WTC11 (cell line): ENCODE measurements around the gene CHKA. TPM values are rescaled to one million over a fixed set of nuclear protein-coding genes. Genes with fewer than 3 reads are reported as not detected.

Experiments used
- ATAC-seq: fragments of 200-7000 bp; cut with Tn5 transposase; 2 replicates; pipeline ENCODE4 v1.10.0; 2021; ENCODE audit warnings: mild to moderate bottlenecking, moderate library complexity
- CTCF ChIA-PET: fragments of 300-600 bp; sonication (Branson Sonifier 250); formaldehyde crosslinking; loops from one replicate; lab custom pipeline; 2021; ENCODE audit warnings: antibody characterized with exemption; lab: Charles Lee
- POLR2A ChIA-PET: fragments of 350-600 bp; sonication (Branson Sonifier 250); formaldehyde crosslinking; loops from one replicate; lab custom pipeline; 2021; ENCODE audit warnings: antibody characterized with exemption; lab: Charles Lee
- DNase-seq: peaks from one replicate; pipeline ENCODE4 v3.0.0; 2021; ENCODE audit warnings: low spot score
- H3K27ac Mint-ChIP-seq: 2 replicates; pipeline ENCODE4 v1.8.0; 2021; ENCODE audit warnings: mixed read lengths
- H3K27me3 Mint-ChIP-seq: 2 replicates; pipeline ENCODE4 v1.8.0; 2021; ENCODE audit warnings: low read depth, mild to moderate bottlenecking, moderate library complexity, mixed read lengths
- H3K36me3 Mint-ChIP-seq: 2 replicates; pipeline ENCODE4 v1.8.0; 2021; ENCODE audit warnings: mixed read lengths
- H3K4me1 Mint-ChIP-seq: 2 replicates; pipeline ENCODE4 v1.8.0; 2022; ENCODE audit warnings: mixed read lengths
- H3K4me3 Mint-ChIP-seq: 2 replicates; pipeline ENCODE4 v1.8.0; 2021; ENCODE audit warnings: mild to moderate bottlenecking, moderate library complexity, mixed read lengths
- H3K9me3 Mint-ChIP-seq: 2 replicates; pipeline ENCODE4 v1.8.0; 2021; ENCODE audit warnings: mixed read lengths
- ARID4B ChIP-seq: sonication (generic); formaldehyde crosslinking; IDR thresholded peaks from 2 replicates; pipeline ENCODE4 v1.8.0; 2023; ENCODE audit warnings: missing genetic modification reagents, mild to moderate bottlenecking, borderline replicate concordance
- ATF6 ChIP-seq: sonication (generic); formaldehyde crosslinking; IDR thresholded peaks from 2 replicates; pipeline ENCODE4 v1.8.1; 2023; ENCODE audit warnings: mild to moderate bottlenecking, missing genetic modification reagents
- FOXK1 ChIP-seq: sonication (generic); formaldehyde crosslinking; IDR thresholded peaks from 2 replicates; pipeline ENCODE4 v1.8.0; 2022; ENCODE audit warnings: mild to moderate bottlenecking, moderate library complexity, missing genetic modification reagents
- FOXP1 ChIP-seq: sonication (generic); formaldehyde crosslinking; IDR thresholded peaks from 2 replicates; pipeline ENCODE4 v1.8.0; 2022; ENCODE audit warnings: missing genetic modification reagents, mild to moderate bottlenecking, moderate library complexity, borderline replicate concordance
- FOXP4 ChIP-seq: sonication (generic); formaldehyde crosslinking; IDR thresholded peaks from 2 replicates; pipeline ENCODE4 v1.8.0; 2022; ENCODE audit warnings: mild to moderate bottlenecking, missing genetic modification reagents
- HMGXB4 ChIP-seq: sonication (generic); formaldehyde crosslinking; IDR thresholded peaks from 2 replicates; pipeline ENCODE4 v1.8.1; 2023; ENCODE audit warnings: mild to moderate bottlenecking, moderate library complexity, missing genetic modification reagents
- IRF1 ChIP-seq: sonication (generic); formaldehyde crosslinking; IDR thresholded peaks from 2 replicates; pipeline ENCODE4 v1.8.0; 2023; ENCODE audit warnings: missing genetic modification reagents
- JUN ChIP-seq: sonication (generic); formaldehyde crosslinking; IDR thresholded peaks from 2 replicates; pipeline ENCODE4 v1.8.0; 2023; ENCODE audit warnings: mild to moderate bottlenecking, missing genetic modification reagents
- KAT7 ChIP-seq: sonication (generic); formaldehyde crosslinking; IDR thresholded peaks from 2 replicates; pipeline ENCODE4 v1.8.1; 2023; ENCODE audit warnings: missing genetic modification reagents, mild to moderate bottlenecking, borderline replicate concordance
- NFYB ChIP-seq: sonication (generic); formaldehyde crosslinking; conservative IDR thresholded peaks from 2 replicates; pipeline ENCODE4 v1.8.0; 2022; ENCODE audit warnings: low read depth, missing genetic modification reagents
- NR2C2 ChIP-seq: sonication (generic); formaldehyde crosslinking; IDR thresholded peaks from 2 replicates; pipeline ENCODE4 v1.8.0; 2022; ENCODE audit warnings: mild to moderate bottlenecking, missing genetic modification reagents
- NR3C1 ChIP-seq: sonication (generic); formaldehyde crosslinking; conservative IDR thresholded peaks from 2 replicates; pipeline ENCODE4 v1.8.1; 2023; ENCODE audit warnings: low read depth, mild to moderate bottlenecking, missing genetic modification reagents
- PRDM15 ChIP-seq: sonication (generic); formaldehyde crosslinking; IDR thresholded peaks from 2 replicates; pipeline ENCODE4 v1.8.0; 2022; ENCODE audit warnings: missing genetic modification reagents
- SMAD3 ChIP-seq: sonication (generic); formaldehyde crosslinking; IDR thresholded peaks from 2 replicates; pipeline ENCODE4 v1.8.0; 2022; ENCODE audit warnings: missing genetic modification reagents, mild to moderate bottlenecking, borderline replicate concordance
- SOX15 ChIP-seq: fragments of 250-450 bp; sonication (Bioruptor Pico); IDR thresholded peaks from 2 replicates; pipeline ENCODE4 v1.9.0; 2021; ENCODE audit warnings: mild to moderate bottlenecking
- SP1 ChIP-seq: sonication (generic); formaldehyde crosslinking; conservative IDR thresholded peaks from 2 replicates; pipeline ENCODE4 v1.8.1; 2022; ENCODE audit warnings: missing genetic modification reagents
- ZNF512 ChIP-seq: sonication (generic); formaldehyde crosslinking; IDR thresholded peaks from 2 replicates; pipeline ENCODE4 v1.8.1; 2022; ENCODE audit warnings: missing genetic modification reagents, borderline replicate concordance
- total RNA-seq: library from RNA; stranded (reverse); gene quantifications from 3 replicates; pipeline ENCODE4 v1.2.3, GENCODE V29; 2021

The CHKA gene
- total RNA-seq, 1 experiment from 2014 or later, result 76.1 TPM

- Mint-ChIP-seq H3K4me1 (0 out of 2 replicates have a peak, but pooled peaks cover 3% of the 10 kb centered on the region), H3K36me3 (no peaks in the 10 kb centered on the region), H3K27me3 (no peaks in the 10 kb centered on the region; the same call in 1 of the 2 replicates), H3K4me3 (no peak overlapping the region), H3K27ac (no peak overlapping the region), H3K9me3 (no peaks in the 10 kb centered on the region)
- ATAC-seq (no peak), DNase-seq (no peak)
- ChIA-PET CTCF (interaction anchor here (1.2 kb wide), 1 partner anchor 60 kb away, joined by 3 read pairs; no protein-coding TSS in a partner anchor), POLR2A (no interaction called here)
- TF ChIP-seq HMGXB4 (CRISPR knock-in tag) (no peak), JUN (CRISPR knock-in tag) (no peak), FOXP1 (CRISPR knock-in tag) (no peak), KAT7 (CRISPR knock-in tag) (no peak), ZNF512 (CRISPR knock-in tag) (no peak), FOXP4 (no peak), NFYB (CRISPR knock-in tag) (no peak), SP1 (CRISPR knock-in tag) (no peak), NR3C1 (CRISPR knock-in tag) (no peak), ATF6 (CRISPR knock-in tag) (no peak), FOXK1 (no peak), SOX15 (CRISPR knock-in tag) (no peak)
Observed at GRCh38 chr11:68149417-68149816, 28.2 kb upstream of the CHKA start.

- Mint-ChIP-seq H3K27me3 (no peaks in the 10 kb centered on the region; the same call in 1 of the 2 replicates), H3K27ac (no peak overlapping the region), H3K4me3 (no peak overlapping the region), H3K9me3 (no peaks in the 10 kb centered on the region), H3K4me1 (0 out of 2 replicates have a peak, but pooled peaks cover 3% of the 10 kb centered on the region), H3K36me3 (no peaks in the 10 kb centered on the region)
- no peak for DNase-seq
- ATAC-seq, result no peak
- ChIA-PET CTCF (interaction anchor here (1.2 kb wide), 1 partner anchor 60 kb away, joined by 3 read pairs; no protein-coding TSS in a partner anchor), POLR2A (no interaction called here)
- TF ChIP-seq PRDM15 (CRISPR knock-in tag), result no peak
- TF ChIP-seq SMAD3 (CRISPR knock-in tag), result no peak
- TF ChIP-seq ARID4B (CRISPR knock-in tag), result no peak
- TF ChIP-seq IRF1 (CRISPR knock-in tag), result no peak
- no peak for TF ChIP-seq SOX15 (CRISPR knock-in tag)
- no peak for TF ChIP-seq NR2C2 (CRISPR knock-in tag)
Observed at GRCh38 chr11:68148879-68149278, 27.7 kb upstream of the CHKA start.
